ENCODE data around the gene OR10A3.
"Not testable (repeated sequence)": the region's sequence is repeated elsewhere in the genome, so short reads cannot be mapped to it uniquely, and the experiment has no call there.

Gene OR10A3

GRCh38 chr11:7941608-7942007 lies at the start of gene OR10A3:
OR10A3 (minus strand) TSS chr11:7941708; CDS start chr11:7939520, 2,188 bp downstream.
- no peak for DNase-seq (ENCODE audit: low read depth in 2 of 2)

- DNase-seq (ENCODE audit: low read depth in 2 of 2) = not testable (repeated sequence)
Observed at GRCh38 chr11:7987560-7987883, 46.0 kb upstream of the OR10A3 start.

GRCh38 chr11:7986768-7987559 lies 45.5 kb upstream of the OR10A3 start, which contains the start of gene EIF3F:
EIF3F (plus strand) TSS chr11:7987337; CDS start chr11:7987353, 16 bp downstream.
- DNase-seq (ENCODE audit: low read depth in 2 of 2) = peak; percentile 76 to 89

- DNase-seq (ENCODE audit: low read depth in 2 of 2) = no peak
Observed at GRCh38 chr11:7983832-7984590, 42.5 kb upstream of the OR10A3 start.

GRCh38 chr11:7982582-7983119 lies 41.1 kb upstream of the OR10A3 start:
- no peak for DNase-seq (ENCODE audit: low read depth in 2 of 2)

GRCh38 chr11:7981619-7982157 lies 40.2 kb upstream of the OR10A3 start:
- DNase-seq (ENCODE audit: low read depth in 2 of 2) = no peak

GRCh38 chr11:7977232-7977917 lies 35.9 kb upstream of the OR10A3 start:
- DNase-seq (ENCODE audit: low read depth in 2 of 2) = no peak

- DNase-seq (ENCODE audit: low read depth in 2 of 2) = no peak
Observed at GRCh38 chr11:7974668-7975067, 33.2 kb upstream of the OR10A3 start.

GRCh38 chr11:7973011-7973410 lies 31.5 kb upstream of the OR10A3 start:
- no peak for DNase-seq (ENCODE audit: low read depth in 2 of 2)

GRCh38 chr11:7971846-7972245 lies 30.3 kb upstream of the OR10A3 start:
- DNase-seq (ENCODE audit: low read depth in 2 of 2) = no peak

GRCh38 chr11:7969756-7970646 lies 28.5 kb upstream of the OR10A3 start:
- DNase-seq (ENCODE audit: low read depth in 2 of 2) = no peak

GRCh38 chr11:7968686-7969085 lies 27.2 kb upstream of the OR10A3 start:
- DNase-seq (ENCODE audit: low read depth in 2 of 2) = no peak

GRCh38 chr11:7967826-7968225 lies 26.3 kb upstream of the OR10A3 start:
- no peak for DNase-seq (ENCODE audit: low read depth in 2 of 2)

GRCh38 chr11:7967097-7967496 lies 25.6 kb upstream of the OR10A3 start:
- no peak for DNase-seq (ENCODE audit: low read depth in 2 of 2)

- DNase-seq (ENCODE audit: low read depth in 2 of 2) = no peak
Observed at GRCh38 chr11:7965386-7965785, 23.9 kb upstream of the OR10A3 start, which contains the start of gene NLRP10. NLRP10 (minus strand) TSS chr11:7965447; CDS start chr11:7963495, 1,952 bp downstream.

- DNase-seq (ENCODE audit: low read depth in 2 of 2) = no peak
Observed at GRCh38 chr11:7964873-7965272, 23.4 kb upstream of the OR10A3 start.

GRCh38 chr11:7964261-7964660 lies 22.8 kb upstream of the OR10A3 start:
- no peak for DNase-seq (ENCODE audit: low read depth in 2 of 2)

GRCh38 chr11:7955191-7955590 lies 13.7 kb upstream of the OR10A3 start:
- DNase-seq (ENCODE audit: low read depth in 2 of 2) = no peak

GRCh38 chr11:7949934-7950333 lies 8.4 kb upstream of the OR10A3 start:
- no peak for DNase-seq (ENCODE audit: low read depth in 2 of 2)

GRCh38 chr11:7944123-7944522 lies 2.6 kb upstream of the OR10A3 start:
- DNase-seq (ENCODE audit: low read depth in 2 of 2) = no peak

GRCh38 chr11:7941146-7941545 lies 362 bp downstream of the OR10A3 start:
- no peak for DNase-seq (ENCODE audit: low read depth in 2 of 2)

Measured in stimulated activated CD8-positive, alpha-beta memory T cell treated with anti-CD3 and anti-CD28 coated beads, Interleukin-7, amount 100 ng/mL, for 4 hours (primary cell).